NCI-H146 treated with DMSO at 0.1 percent for 48 hours (cell line): ENCODE measurements around the gene RAP2A.

ENCODE experiments used
- DNase-seq: peaks from one replicate; lab custom pipeline; 2025; ENCODE audit not compliant: unreplicated experiment; lab: John Stamatoyannopoulos, UW

The RAP2A gene

GRCh38 chr13:97492684-97493371 lies 58.9 kb downstream of the RAP2A start:
- no peak for DNase-seq

- DNase-seq: no peak
Observed at GRCh38 chr13:97493456-97493855, 59.5 kb downstream of the RAP2A start.

GRCh38 chr13:97495678-97496077 lies 61.7 kb downstream of the RAP2A start:
- no peak for DNase-seq

- DNase-seq: no peak
Observed at GRCh38 chr13:97496511-97496910, 62.5 kb downstream of the RAP2A start.

GRCh38 chr13:97497400-97497799 lies 63.4 kb downstream of the RAP2A start:
- no peak for DNase-seq

GRCh38 chr13:97498419-97498818 lies 64.5 kb downstream of the RAP2A start:
- no peak for DNase-seq

- DNase-seq: no peak
Observed at GRCh38 chr13:97499181-97499580, 65.2 kb downstream of the RAP2A start.

- no peak for DNase-seq
Observed at GRCh38 chr13:97502181-97502580, 68.2 kb downstream of the RAP2A start.

- DNase-seq: no peak
Observed at GRCh38 chr13:97502706-97503105, 68.7 kb downstream of the RAP2A start.

GRCh38 chr13:97505017-97505416 lies 71.0 kb downstream of the RAP2A start:
- DNase-seq: no peak

- DNase-seq: no peak
Observed at GRCh38 chr13:97506511-97506910, 72.5 kb downstream of the RAP2A start.

GRCh38 chr13:97512732-97513131 lies 78.8 kb downstream of the RAP2A start:
- no peak for DNase-seq

GRCh38 chr13:97515643-97516042 lies 81.7 kb downstream of the RAP2A start:
- DNase-seq: no peak

GRCh38 chr13:97517967-97518366 lies 84.0 kb downstream of the RAP2A start:
- no peak for DNase-seq
